Ishikawa (cell line): ENCODE measurements around the gene SETD7.

Experiments
- CEBPB ChIP-seq: IDR thresholded peaks from 2 replicates; pipeline ENCODE4 v1.6.1; 2012
- CREB1 ChIP-seq: IDR thresholded peaks from 2 replicates; pipeline ENCODE4 v1.6.1; 2012; ENCODE audit warnings: low read depth
- EGR1 ChIP-seq: IDR thresholded peaks from 2 replicates; pipeline ENCODE4 v1.6.1; 2012
- EP300 ChIP-seq: IDR thresholded peaks from 2 replicates; pipeline ENCODE4 v1.6.1; 2012; ENCODE audit warnings: borderline replicate concordance
- FOXM1 ChIP-seq: IDR thresholded peaks from 2 replicates; pipeline ENCODE4 v1.6.1; 2012; ENCODE audit warnings: low read depth, borderline replicate concordance
- MAX ChIP-seq: IDR thresholded peaks from 2 replicates; pipeline ENCODE4 v1.6.1; 2012
- NFIC ChIP-seq: IDR thresholded peaks from 2 replicates; pipeline ENCODE4 v1.6.1; 2012
- RAD21 ChIP-seq: IDR thresholded peaks from 2 replicates; pipeline ENCODE4 v1.6.1; 2012; ENCODE audit warnings: low read depth
- REST ChIP-seq: IDR thresholded peaks from 2 replicates; pipeline ENCODE4 v1.6.1; 2012; ENCODE audit warnings: low read depth, mild to moderate bottlenecking
- TAF1 ChIP-seq: IDR thresholded peaks from 2 replicates; pipeline ENCODE4 v1.6.1; 2012; ENCODE audit warnings: low read depth, mild to moderate bottlenecking
- TCF12 ChIP-seq: IDR thresholded peaks from 2 replicates; pipeline ENCODE4 v1.6.1; 2012; ENCODE audit warnings: low read depth
- TEAD4 ChIP-seq: IDR thresholded peaks from 2 replicates; pipeline ENCODE4 v1.6.1; 2012
- USF1 ChIP-seq: IDR thresholded peaks from 2 replicates; pipeline ENCODE4 v1.6.1; 2012
- YY1 ChIP-seq: IDR thresholded peaks from 2 replicates; pipeline ENCODE4 v1.6.1; 2012; ENCODE audit warnings: low read depth
- ZBTB7A ChIP-seq: IDR thresholded peaks from 2 replicates; pipeline ENCODE4 v1.6.1; 2012; ENCODE audit warnings: low read depth

SETD7 gene

GRCh38 chr4:139556071-139556723 is at the start of gene SETD7:
TSS of gene SETD7 (minus strand) at chr4:139556219. CDS start at chr4:139556137, 82 bp downstream.
- TF ChIP-seq EP300 (no peak), TAF1 (peak; percentile 42; the same call in 1 of the 2 replicates), ZBTB7A (no peak), RAD21 (no peak), NFIC (no peak), TCF12 (peak; percentile 44; the same call in 1 of the 2 replicates), MAX (peak; percentile 42), YY1 (0 out of 2 replicates have a peak, but pooled peaks have one; percentile 62), CEBPB (no peak)

- TF ChIP-seq TCF12 (no peak), TAF1 (no peak), ZBTB7A (no peak), YY1 (no peak), TEAD4 (no peak), MAX (no peak), EGR1 (no peak), EP300 (no peak), FOXM1 (no peak), REST (no peak), CEBPB (no peak), CREB1 (no peak), RAD21 (no peak), USF1 (no peak), NFIC (no peak)
Observed at GRCh38 chr4:139605516-139605915, 49.5 kb upstream of the SETD7 start.

- TF ChIP-seq RAD21 (peak; percentile 87), FOXM1 (no peak)
Observed at GRCh38 chr4:139603576-139604410, 47.8 kb upstream of the SETD7 start.

- TF ChIP-seq TEAD4 (no peak), RAD21 (no peak), REST (no peak), MAX (no peak), FOXM1 (no peak), EP300 (no peak), CEBPB (no peak), NFIC (no peak), ZBTB7A (no peak), TCF12 (no peak)
Observed at GRCh38 chr4:139602776-139603360, 46.8 kb upstream of the SETD7 start.

GRCh38 chr4:139600662-139601061 is 44.6 kb upstream of the SETD7 start:
- TF ChIP-seq TCF12 (no peak), ZBTB7A (no peak), TEAD4 (no peak), CEBPB (no peak), FOXM1 (no peak), CREB1 (no peak), RAD21 (no peak), TAF1 (no peak), YY1 (no peak), REST (no peak), USF1 (no peak), EP300 (no peak)
